HepG2 (cell line): Measurements from ENCODE around the gene ARIH2. TPM values are rescaled to one million over a fixed set of nuclear protein-coding genes. Genes with fewer than 3 reads are reported as not detected.

Experiments used
- AGO2 ChIP-seq: fragments of 200-400 bp; formaldehyde crosslinking; optimal IDR thresholded peaks from 2 replicates; pipeline ENCODE3; 2017; ENCODE audit warnings: mild to moderate bottlenecking, low read depth, low read length, moderate library complexity
- CCDC6 ChIP-seq: sonication (generic); formaldehyde crosslinking; IDR thresholded peaks from 2 replicates; pipeline ENCODE4 v1.8.1; 2022; ENCODE audit warnings: mild to moderate bottlenecking, missing genetic modification reagents, moderate library complexity
- ELF4 ChIP-seq: sonication (generic); formaldehyde crosslinking; IDR thresholded peaks from 2 replicates; pipeline ENCODE4 v1.5.0; 2020; ENCODE audit warnings: missing genetic modification reagents, mild to moderate bottlenecking, moderate library complexity, borderline replicate concordance
- GZF1 ChIP-seq: sonication (generic); formaldehyde crosslinking; IDR thresholded peaks from 2 replicates; pipeline ENCODE4 v1.5.1; 2020; ENCODE audit warnings: mild to moderate bottlenecking, missing genetic modification reagents
- HNRNPLL ChIP-seq: fragments of 200-400 bp; formaldehyde crosslinking; IDR thresholded peaks from 2 replicates; pipeline ENCODE4 v1.6.1; 2017; ENCODE audit warnings: mild to moderate bottlenecking, low read depth, low read length; ENCODE audit not compliant: poor library complexity, severe bottlenecking
- HOXA3 ChIP-seq: sonication (generic); formaldehyde crosslinking; IDR thresholded peaks from 2 replicates; pipeline ENCODE4 v1.5.0; 2020; ENCODE audit warnings: missing genetic modification reagents
- KLF13 ChIP-seq: sonication (generic); formaldehyde crosslinking; IDR thresholded peaks from 2 replicates; pipeline ENCODE4 v1.4.0; 2020; ENCODE audit warnings: mild to moderate bottlenecking, missing genetic modification reagents
- MTA3 ChIP-seq: sonication (generic); formaldehyde crosslinking; IDR thresholded peaks from 2 replicates; pipeline ENCODE4 v1.4.0; 2020; ENCODE audit warnings: missing genetic modification reagents
- MYNN ChIP-seq: sonication (generic); formaldehyde crosslinking; IDR thresholded peaks from 2 replicates; pipeline ENCODE4 v1.4.0; 2020; ENCODE audit warnings: mild to moderate bottlenecking, low read depth, missing genetic modification reagents
- NR3C1 ChIP-seq: sonication (generic); formaldehyde crosslinking; IDR thresholded peaks from 2 replicates; pipeline ENCODE4 v1.4.0; 2020; ENCODE audit warnings: missing genetic modification reagents
- SP4 ChIP-seq: sonication (generic); formaldehyde crosslinking; IDR thresholded peaks from 2 replicates; pipeline ENCODE4 v1.8.1; 2023; ENCODE audit warnings: mild to moderate bottlenecking, missing genetic modification reagents
- ZBTB3 ChIP-seq: sonication (generic); formaldehyde crosslinking; IDR thresholded peaks from 2 replicates; pipeline ENCODE4 v1.4.0; 2020; ENCODE audit warnings: low read depth, mild to moderate bottlenecking, moderate library complexity, missing genetic modification reagents, borderline replicate concordance
- ZNF205 ChIP-seq: IDR thresholded peaks from 2 replicates; pipeline ENCODE4 v1.6.1; 2018; ENCODE audit warnings: missing biosample characterization, missing genetic modification reagents
- ZNF33A ChIP-seq: sonication (generic); formaldehyde crosslinking; IDR thresholded peaks from 2 replicates; pipeline ENCODE4 v1.5.1; 2020; ENCODE audit warnings: missing genetic modification reagents, mild to moderate bottlenecking, moderate library complexity, borderline replicate concordance
- ZNF549 ChIP-seq: sonication (generic); formaldehyde crosslinking; IDR thresholded peaks from 2 replicates; pipeline ENCODE4 v1.5.0; 2020; ENCODE audit warnings: missing genetic modification reagents
- ZNF747 ChIP-seq: sonication (generic); formaldehyde crosslinking; IDR thresholded peaks from 2 replicates; pipeline ENCODE4 v1.8.1; 2023; ENCODE audit warnings: missing genetic modification reagents, mild to moderate bottlenecking, borderline replicate concordance
- ZNF772 ChIP-seq: sonication (generic); formaldehyde crosslinking; IDR thresholded peaks from 2 replicates; pipeline ENCODE4 v1.5.0; 2020; ENCODE audit warnings: mild to moderate bottlenecking, missing genetic modification reagents
- ZNF83 ChIP-seq: sonication (generic); formaldehyde crosslinking; IDR thresholded peaks from 2 replicates; pipeline ENCODE4 v1.4.0; 2020; ENCODE audit warnings: missing genetic modification reagents, mild to moderate bottlenecking, borderline replicate concordance
- polyA plus RNA-seq, 8 experiments: library from polyadenylated mRNA; depleted of rRNA in 3 of 8; stranded (reverse) in 7 of 8; unstranded in 1 of 8; fragments of >200 nt; fragmentation: Illumina TruSeq in 4 of 8; extraction: Trizol in 4 of 8; gene quantifications; 2 replicates each; pipeline versions ENCODE4 v1.2.1 to v1.2.3, GENCODE V29; 2011 to 2016; ENCODE audit warnings: low read depth in 4 of 8, missing spikeins in 1 of 8, mixed read lengths in 1 of 8; ENCODE audit not compliant: insufficient read depth in 1 of 8
- total RNA-seq, 5 experiments: library from RNA; depleted of rRNA; stranded (reverse); fragments of >200 nt; fragmentation: Illumina TruSeq; extraction: Trizol; gene quantifications; 2 replicates each; pipeline ENCODE4 v1.2.3, GENCODE V29; 2016; ENCODE audit warnings: low read depth in 1 of 5
- TF ChIP-seq, protein P1 (sequence below): sonication (generic); formaldehyde crosslinking; IDR thresholded peaks from 2 replicates; pipeline ENCODE4 v1.9.0; 2022; ENCODE audit warnings: low read depth, missing genetic modification reagents
- TF ChIP-seq, protein P2 (sequence below): sonication (generic); formaldehyde crosslinking; IDR thresholded peaks from 2 replicates; pipeline ENCODE4 v1.5.0; 2020; ENCODE audit warnings: missing genetic modification reagents, mild to moderate bottlenecking, borderline replicate concordance
- TF ChIP-seq, protein P3 (sequence below): sonication (generic); formaldehyde crosslinking; IDR thresholded peaks from 2 replicates; pipeline ENCODE4 v1.5.0; 2020; ENCODE audit warnings: mild to moderate bottlenecking, missing genetic modification reagents
- TF ChIP-seq, protein P4 (sequence below): sonication (generic); formaldehyde crosslinking; IDR thresholded peaks from 2 replicates; pipeline ENCODE4 v1.4.0; 2020; ENCODE audit warnings: low read depth, mild to moderate bottlenecking, missing genetic modification reagents
- TF ChIP-seq, protein P5 (sequence below): sonication (generic); formaldehyde crosslinking; IDR thresholded peaks from 2 replicates; pipeline ENCODE4 v1.8.1; 2023; ENCODE audit warnings: mild to moderate bottlenecking, missing genetic modification reagents, borderline replicate concordance

Gene ARIH2
- total and polyA plus RNA-seq, 2 of the 13 experiments (the other 11 are each of a cell fraction or from before 2014, with no cell fraction given), result 64.8 to 83.3 TPM

DNA sequence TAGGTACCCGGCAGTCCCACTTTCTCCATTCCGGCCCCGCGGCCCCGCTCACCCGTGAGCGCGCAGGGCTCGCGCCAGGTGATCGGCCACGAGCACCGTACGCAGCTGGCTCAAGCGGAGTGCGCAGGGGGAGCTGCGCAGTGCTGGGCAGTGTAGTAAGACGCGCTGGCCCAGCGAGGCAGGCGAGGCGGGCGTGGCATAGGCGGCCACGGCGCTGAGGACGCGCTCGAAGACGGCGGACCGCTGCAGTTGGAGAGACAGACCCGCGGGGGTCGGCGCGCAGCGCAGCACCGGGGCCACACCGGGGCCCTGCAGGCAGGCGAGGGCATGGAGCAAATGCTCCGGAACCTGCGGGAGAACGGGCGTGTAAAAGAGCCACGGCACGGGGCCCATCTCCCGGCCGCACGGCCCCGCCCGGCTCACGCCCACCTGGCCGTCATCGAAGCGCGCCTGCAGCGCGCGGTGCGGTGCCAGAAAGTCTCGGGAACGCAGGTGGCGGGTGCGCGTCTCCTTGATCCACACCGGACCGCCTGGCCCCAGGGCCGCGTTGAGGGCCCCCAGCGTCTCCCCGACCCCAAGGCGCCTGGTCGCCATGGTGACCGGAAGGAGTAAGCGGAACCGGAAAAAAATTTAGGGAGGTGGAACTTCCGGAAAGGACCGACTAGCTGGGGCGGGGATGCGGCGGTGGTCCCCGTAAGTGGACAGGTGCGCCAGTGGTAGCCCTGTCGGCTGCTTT is 99.5 kb downstream of the ARIH2 start, which contains the start of gene DALRD3 (continued):
- TF ChIP-seq, protein P1, sequence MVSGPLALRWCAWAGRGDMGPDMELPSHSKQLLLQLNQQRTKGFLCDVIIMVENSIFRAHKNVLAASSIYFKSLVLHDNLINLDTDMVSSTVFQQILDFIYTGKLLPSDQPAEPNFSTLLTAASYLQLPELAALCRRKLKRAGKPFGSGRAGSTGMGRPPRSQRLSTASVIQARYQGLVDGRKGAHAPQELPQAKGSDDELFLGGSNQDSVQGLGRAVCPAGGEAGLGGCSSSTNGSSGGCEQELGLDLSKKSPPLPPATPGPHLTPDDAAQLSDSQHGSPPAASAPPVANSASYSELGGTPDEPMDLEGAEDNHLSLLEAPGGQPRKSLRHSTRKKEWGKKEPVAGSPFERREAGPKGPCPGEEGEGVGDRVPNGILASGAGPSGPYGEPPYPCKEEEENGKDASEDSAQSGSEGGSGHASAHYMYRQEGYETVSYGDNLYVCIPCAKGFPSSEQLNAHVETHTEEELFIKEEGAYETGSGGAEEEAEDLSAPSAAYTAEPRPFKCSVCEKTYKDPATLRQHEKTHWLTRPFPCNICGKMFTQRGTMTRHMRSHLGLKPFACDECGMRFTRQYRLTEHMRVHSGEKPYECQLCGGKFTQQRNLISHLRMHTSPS (CRISPR knock-in tag), result no peak
- TF ChIP-seq, protein P2, sequence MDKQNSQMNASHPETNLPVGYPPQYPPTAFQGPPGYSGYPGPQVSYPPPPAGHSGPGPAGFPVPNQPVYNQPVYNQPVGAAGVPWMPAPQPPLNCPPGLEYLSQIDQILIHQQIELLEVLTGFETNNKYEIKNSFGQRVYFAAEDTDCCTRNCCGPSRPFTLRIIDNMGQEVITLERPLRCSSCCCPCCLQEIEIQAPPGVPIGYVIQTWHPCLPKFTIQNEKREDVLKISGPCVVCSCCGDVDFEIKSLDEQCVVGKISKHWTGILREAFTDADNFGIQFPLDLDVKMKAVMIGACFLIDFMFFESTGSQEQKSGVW, result no peak
- TF ChIP-seq SP4 (CRISPR knock-in tag) (no peak), ZBTB3 (CRISPR knock-in tag) (peak; percentile 82; the same call in 1 of the 2 replicates), ZNF205 (CRISPR knock-in tag) (no peak), ZNF747 (CRISPR knock-in tag) (peak; percentile 78; the same call in 1 of the 2 replicates), ZNF549 (CRISPR knock-in tag) (no peak), ZNF83 (CRISPR knock-in tag) (no peak), ELF4 (CRISPR knock-in tag) (0 out of 2 replicates have a peak, but pooled peaks have one; percentile 75), KLF13 (CRISPR knock-in tag) (peak; percentile 39; the same call in 1 of the 2 replicates), AGO2 (peak; percentile 99), GZF1 (CRISPR knock-in tag) (peak; percentile 22; the same call in 1 of the 2 replicates), ZNF33A (CRISPR knock-in tag) (no peak), NR3C1 (CRISPR knock-in tag) (no peak), HOXA3 (CRISPR knock-in tag) (peak; percentile 71), MYNN (no peak), HNRNPLL (peak; percentile 98), CCDC6 (CRISPR knock-in tag) (peak; percentile 63; the same call in 1 of the 2 replicates), MTA3 (CRISPR knock-in tag) (no peak), ZNF772 (CRISPR knock-in tag) (peak; percentile 91)
- TF ChIP-seq, protein P3, sequence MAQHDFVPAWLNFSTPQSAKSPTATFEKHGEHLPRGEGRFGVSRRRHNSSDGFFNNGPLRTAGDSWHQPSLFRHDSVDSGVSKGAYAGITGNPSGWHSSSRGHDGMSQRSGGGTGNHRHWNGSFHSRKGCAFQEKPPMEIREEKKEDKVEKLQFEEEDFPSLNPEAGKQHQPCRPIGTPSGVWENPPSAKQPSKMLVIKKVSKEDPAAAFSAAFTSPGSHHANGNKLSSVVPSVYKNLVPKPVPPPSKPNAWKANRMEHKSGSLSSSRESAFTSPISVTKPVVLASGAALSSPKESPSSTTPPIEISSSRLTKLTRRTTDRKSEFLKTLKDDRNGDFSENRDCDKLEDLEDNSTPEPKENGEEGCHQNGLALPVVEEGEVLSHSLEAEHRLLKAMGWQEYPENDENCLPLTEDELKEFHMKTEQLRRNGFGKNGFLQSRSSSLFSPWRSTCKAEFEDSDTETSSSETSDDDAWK (CRISPR knock-in tag), result no peak
- TF ChIP-seq, protein P4, sequence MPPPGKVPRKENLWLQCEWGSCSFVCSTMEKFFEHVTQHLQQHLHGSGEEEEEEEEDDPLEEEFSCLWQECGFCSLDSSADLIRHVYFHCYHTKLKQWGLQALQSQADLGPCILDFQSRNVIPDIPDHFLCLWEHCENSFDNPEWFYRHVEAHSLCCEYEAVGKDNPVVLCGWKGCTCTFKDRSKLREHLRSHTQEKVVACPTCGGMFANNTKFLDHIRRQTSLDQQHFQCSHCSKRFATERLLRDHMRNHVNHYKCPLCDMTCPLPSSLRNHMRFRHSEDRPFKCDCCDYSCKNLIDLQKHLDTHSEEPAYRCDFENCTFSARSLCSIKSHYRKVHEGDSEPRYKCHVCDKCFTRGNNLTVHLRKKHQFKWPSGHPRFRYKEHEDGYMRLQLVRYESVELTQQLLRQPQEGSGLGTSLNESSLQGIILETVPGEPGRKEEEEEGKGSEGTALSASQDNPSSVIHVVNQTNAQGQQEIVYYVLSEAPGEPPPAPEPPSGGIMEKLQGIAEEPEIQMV (CRISPR knock-in tag), result no peak; the same call in 1 of the 2 replicates
- TF ChIP-seq, protein P5, sequence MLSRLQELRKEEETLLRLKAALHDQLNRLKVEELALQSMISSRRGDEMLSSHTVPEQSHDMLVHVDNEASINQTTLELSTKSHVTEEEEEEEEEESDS, result no peak
